PC-9 (cell line): ENCODE measurements around the gene FAM163B. TPM values are rescaled to one million over a fixed set of nuclear protein-coding genes. Genes with fewer than 3 reads are reported as not detected.

Experiments
- BruUV-seq: library from RNA; stranded (reverse); fragments of 400-500 nt; replicated peaks from 2 replicates; lab custom pipeline; 2021; lab: Mats Ljungman, UMichigan
- CTCF ChIA-PET: fragments of 300-600 bp; sonication (Branson Sonifier 250); formaldehyde crosslinking; loops from one replicate; lab custom pipeline; 2022; ENCODE audit warnings: antibody characterized with exemption; lab: Charles Lee
- POLR2A ChIA-PET: fragments of 300-600 bp; sonication (Branson Sonifier 250); formaldehyde crosslinking; loops from one replicate; lab custom pipeline; 2022; ENCODE audit warnings: antibody characterized with exemption; ENCODE audit not compliant: unreplicated experiment; lab: Charles Lee
- DNase-seq, 2 experiments: peaks; one replicate each; pipeline versions ENCODE4 v3.0.0 to v3.0.0-alpha.2; 2015 to 2022; ENCODE audit warnings: mixed read lengths in 1 of 2
- H2AFZ ChIP-seq: fragments of 200-600 bp; sonication (generic); 2 replicates; pipeline ENCODE4 v1.8.1; 2017; ENCODE audit warnings: antibody characterized with exemption
- H3F3A ChIP-seq: fragments of 200-600 bp; sonication (generic); 2 replicates; pipeline ENCODE4 v1.8.1; 2017; ENCODE audit warnings: antibody characterized with exemption, mild to moderate bottlenecking, low read depth; ENCODE audit not compliant: insufficient read depth
- H3K27ac ChIP-seq: fragments of 200-600 bp; sonication (generic); 2 replicates; pipeline ENCODE4 v1.6.1; 2016; ENCODE audit warnings: mixed run types
- H3K27me3 ChIP-seq: fragments of 200-600 bp; sonication (generic); 2 replicates; pipeline ENCODE4 v1.6.1; 2016; ENCODE audit warnings: low read depth, mixed run types; ENCODE audit not compliant: insufficient read depth
- H3K36me3 ChIP-seq: fragments of 200-600 bp; sonication (generic); 2 replicates; pipeline ENCODE4 v1.6.1; 2016; ENCODE audit warnings: low read depth, mixed run types
- H3K4me1 ChIP-seq: fragments of 200-600 bp; sonication (generic); replicated peaks from 2 replicates; pipeline ENCODE4 v1.6.1; 2016; ENCODE audit warnings: mixed run types; ENCODE audit not compliant: insufficient read depth
- H3K4me2 ChIP-seq: fragments of 200-600 bp; sonication (generic); 2 replicates; pipeline ENCODE4 v1.6.1; 2017; ENCODE audit warnings: mixed run types
- H3K4me3 ChIP-seq: fragments of 200-600 bp; sonication (generic); 2 replicates; pipeline ENCODE4 v1.6.1; 2016; ENCODE audit warnings: mixed run types
- H3K79me2 ChIP-seq: fragments of 200-600 bp; sonication (generic); 2 replicates; pipeline ENCODE4 v1.6.1; 2017; ENCODE audit warnings: low read depth, mixed run types
- H3K9me2 ChIP-seq: fragments of 200-600 bp; sonication (generic); 2 replicates; pipeline ENCODE4 v1.8.1; 2017; ENCODE audit warnings: mild to moderate bottlenecking; ENCODE audit not compliant: insufficient read depth
- H3K9me3 ChIP-seq: fragments of 200-600 bp; sonication (generic); 2 replicates; pipeline ENCODE4 v1.8.1; 2016; ENCODE audit warnings: low read depth; ENCODE audit not compliant: insufficient read depth
- H4K20me1 ChIP-seq: fragments of 200-600 bp; sonication (generic); 2 replicates; pipeline ENCODE4 v1.8.1; 2017; ENCODE audit not compliant: insufficient read depth
- CTCF ChIP-seq: fragments of 200-600 bp; sonication (generic); conservative IDR thresholded peaks from 2 replicates; pipeline ENCODE4 v1.6.1; 2017; ENCODE audit warnings: mixed run types, antibody characterized with exemption, mild to moderate bottlenecking, moderate library complexity
- EZH2 ChIP-seq: fragments of 200-600 bp; sonication (generic); IDR thresholded peaks from 2 replicates; pipeline ENCODE4 v1.8.0; 2017; ENCODE audit warnings: antibody characterized with exemption, low read depth
- intact Hi-C: fragments of 100-400 bp; cut with micrococcal nuclease; formaldehyde crosslinking; loops from one replicate; pipeline ENCODE4 v1.10.0; 2022; ENCODE audit not compliant: unreplicated experiment
- total RNA-seq: library from RNA; stranded (reverse); gene quantifications from 2 replicates; pipeline ENCODE4 v1.2.3, GENCODE V29; 2021

The FAM163B gene
- total RNA-seq, 1 experiment from 2014 or later = not detected

GRCh38 chr9:133537257-133537656 is 71.9 kb downstream of the FAM163B start:
- BruUV-seq = no TSS peak
- POLR2A ChIA-PET = no interaction called here
- Histone ChIP-seq H3K9me3 (no peaks in the 10 kb centered on the region), H4K20me1 (peaks cover 4% of the 10 kb centered on the region; the same call in 1 of the 2 replicates), H3F3A (no peaks in the 10 kb centered on the region), H3K27me3 (peaks cover 98% of the 10 kb centered on the region), H3K4me3 (no peak overlapping the region), H3K36me3 (no peaks in the 10 kb centered on the region), H3K27ac (no peak overlapping the region), H3K4me2 (no peak overlapping the region), H3K79me2 (no peaks in the 10 kb centered on the region), H3K4me1 (no peaks in the 10 kb centered on the region), H2AFZ (no peak overlapping the region), H3K9me2 (no peaks in the 10 kb centered on the region)
- CTCF ChIA-PET = no interaction called here
- no peak for DNase-seq
- TF ChIP-seq EZH2 (no peak), CTCF (no peak)
- intact Hi-C loops = no loop called here

DNA sequence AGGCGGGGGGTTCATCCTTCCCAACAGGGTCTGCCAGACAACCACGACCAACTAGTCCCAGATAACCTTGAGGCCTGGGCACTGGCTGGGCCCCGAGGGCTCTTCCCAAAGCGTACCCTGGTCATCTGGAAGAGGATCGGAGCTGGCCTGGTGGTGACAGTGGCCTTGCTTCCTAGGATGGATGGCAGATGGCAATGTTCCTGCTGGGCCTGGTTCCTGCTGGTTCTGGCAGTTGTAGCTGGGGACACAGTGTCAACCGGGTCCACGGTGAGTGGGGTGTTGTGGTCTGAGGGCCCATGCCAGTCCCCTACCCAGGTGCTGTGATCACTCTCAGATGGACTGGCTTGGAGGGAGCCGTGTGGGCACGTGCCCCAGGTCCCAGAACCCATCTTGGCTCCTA is 72.7 kb downstream of the FAM163B start:
- no peaks in the 10 kb centered on the region for H3F3A ChIP-seq
- no peaks in the 10 kb centered on the region for H3K4me1 ChIP-seq
- no peak overlapping the region for H3K4me3 ChIP-seq
- ChIA-PET POLR2A (no interaction called here), CTCF (no interaction called here)
- peaks cover 98% of the 10 kb centered on the region for H3K27me3 ChIP-seq
- peaks cover 4% of the 10 kb centered on the region; the same call in 1 of the 2 replicates for H4K20me1 ChIP-seq
- TF ChIP-seq EZH2 (no peak), CTCF (no peak)
- H3K4me2 ChIP-seq = no peak overlapping the region
- H3K27ac ChIP-seq = no peak overlapping the region
- no peaks in the 10 kb centered on the region for H3K9me3 ChIP-seq
- no peak for DNase-seq
- BruUV-seq = no TSS peak
- H3K9me2 ChIP-seq = no peaks in the 10 kb centered on the region
- intact Hi-C loops = no loop called here
- H3K36me3 ChIP-seq = no peaks in the 10 kb centered on the region
- H3K79me2 ChIP-seq = no peaks in the 10 kb centered on the region
- no peak overlapping the region for H2AFZ ChIP-seq

DNA sequence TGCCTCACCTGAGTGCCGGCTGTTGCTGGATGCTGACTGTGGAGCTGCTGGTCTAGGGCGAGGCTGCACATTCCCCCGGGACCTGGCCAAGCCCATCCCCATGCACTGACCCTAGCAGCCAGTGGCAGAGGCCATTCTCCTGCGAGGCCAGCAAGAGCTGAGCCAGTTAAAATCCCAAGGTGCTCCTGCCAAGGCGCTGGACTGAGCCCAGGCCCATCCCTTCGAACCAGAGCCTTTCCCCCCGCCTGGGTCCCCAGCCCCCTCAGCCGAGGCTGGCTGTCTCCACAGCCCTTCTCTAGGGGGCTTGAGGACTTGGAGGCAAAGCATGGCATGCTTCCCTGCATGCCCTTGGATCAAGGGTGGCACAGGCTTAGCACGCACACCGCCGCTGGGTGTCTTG is 73.1 kb downstream of the FAM163B start:
- Histone ChIP-seq H3K4me1 (no peaks in the 10 kb centered on the region), H3K36me3 (no peaks in the 10 kb centered on the region), H3K27me3 (peaks cover 98% of the 10 kb centered on the region), H3K79me2 (no peaks in the 10 kb centered on the region), H4K20me1 (peaks cover 4% of the 10 kb centered on the region; the same call in 1 of the 2 replicates), H3K9me2 (no peaks in the 10 kb centered on the region), H3K27ac (no peak overlapping the region), H3F3A (no peaks in the 10 kb centered on the region), H3K4me2 (no peak overlapping the region), H3K4me3 (no peak overlapping the region), H2AFZ (no peak overlapping the region), H3K9me3 (no peaks in the 10 kb centered on the region)
- no peak for DNase-seq
- CTCF ChIA-PET = no interaction called here
- TF ChIP-seq EZH2 (no peak), CTCF (no peak)
- POLR2A ChIA-PET = no interaction called here
- no TSS peak for BruUV-seq
- intact Hi-C loops = no loop called here
